ENCODE results near the gene THUMPD2. TPM values are rescaled to one million over a fixed set of nuclear protein-coding genes. Genes with fewer than 3 reads are reported as not detected.

Gene THUMPD2
- polyA plus RNA-seq, 1 donor from 2014 or later, result 24.7 TPM

GRCh38 chr2:39816845-39817244 lies 37.8 kb upstream of the THUMPD2 start:
- Histone ChIP-seq H3K9ac (ENCODE audit: low read length) (no peak overlapping the region), H3K36me3 (ENCODE audit: insufficient read depth, low read length) (no peaks in the 10 kb centered on the region), H3F3A (ENCODE audit: insufficient read depth, low read length, poor library complexity, severe bottlenecking) (no peaks in the 10 kb centered on the region), H4K20me1 (ENCODE audit: insufficient read depth) (no peaks in the 10 kb centered on the region), H2AFZ (ENCODE audit: low read depth, low read length) (no peak overlapping the region), H3K79me2 (replicated peaks; ENCODE audit: insufficient read depth, low read length) (no peaks in the 10 kb centered on the region), H3K4me3 (ENCODE audit: low read length) (no peak overlapping the region), H3K9me3 (ENCODE audit: low read length) (no peaks in the 10 kb centered on the region), H3K4me2 (ENCODE audit: low read length) (no peak overlapping the region), H3K9me2 (ENCODE audit: insufficient read depth, low read length) (no peaks in the 10 kb centered on the region), H3K27ac (ENCODE audit: low read length) (no peak overlapping the region), H3K27me3 (ENCODE audit: insufficient read depth, low read depth, low read length) (no peaks in the 10 kb centered on the region)
- no peak for TF ChIP-seq CTCF (IDR thresholded peaks at IDR 0.05; ENCODE audit: poor library complexity, severe bottlenecking)
- no peak for TF ChIP-seq SMC3 (conservative IDR thresholded peaks at IDR 0.05; ENCODE audit: poor library complexity)
- TF ChIP-seq POLR2AphosphoS5 (IDR thresholded peaks at IDR 0.05), result no peak
- no peak for TF ChIP-seq MXI1 (conservative IDR thresholded peaks at IDR 0.05; ENCODE audit: poor library complexity, severe bottlenecking)
- no peak for TF ChIP-seq RAD21 (conservative IDR thresholded peaks at IDR 0.05)

- H3K79me2 ChIP-seq (replicated peaks; ENCODE audit: insufficient read depth, low read length), result no peaks in the 10 kb centered on the region
- H3K9me3 ChIP-seq (ENCODE audit: low read length), result no peaks in the 10 kb centered on the region
- H3K4me3 ChIP-seq (ENCODE audit: low read length), result no peak overlapping the region
- no peaks in the 10 kb centered on the region for H3K27me3 ChIP-seq (ENCODE audit: insufficient read depth, low read depth, low read length)
- no peak overlapping the region for H2AFZ ChIP-seq (ENCODE audit: low read depth, low read length)
- H3K36me3 ChIP-seq (ENCODE audit: insufficient read depth, low read length), result no peaks in the 10 kb centered on the region
- no peak overlapping the region for H3K4me2 ChIP-seq (ENCODE audit: low read length)
- no peak overlapping the region for H3K9ac ChIP-seq (ENCODE audit: low read length)
- H4K20me1 ChIP-seq (ENCODE audit: insufficient read depth), result no peaks in the 10 kb centered on the region
- TF ChIP-seq REST (IDR thresholded peaks at IDR 0.05; ENCODE audit: borderline replicate concordance) (no peak), TAF1 (IDR thresholded peaks at IDR 0.05; ENCODE audit: low read depth) (no peak), EP300 (conservative IDR thresholded peaks at IDR 0.05; ENCODE audit: poor library complexity, severe bottlenecking) (no peak)
- H3K9me2 ChIP-seq (ENCODE audit: insufficient read depth, low read length), result no peaks in the 10 kb centered on the region
- no peaks in the 10 kb centered on the region for H3F3A ChIP-seq (ENCODE audit: insufficient read depth, low read length, poor library complexity, severe bottlenecking)
- no peak overlapping the region for H3K27ac ChIP-seq (ENCODE audit: low read length)
Measured at GRCh38 chr2:39816428-39816827, 37.4 kb upstream of the THUMPD2 start.

GRCh38 chr2:39805936-39806608 lies 27.0 kb upstream of the THUMPD2 start:
- no peak overlapping the region for H3K4me2 ChIP-seq (ENCODE audit: low read length)
- no peaks in the 10 kb centered on the region for H3K27me3 ChIP-seq (ENCODE audit: insufficient read depth, low read depth, low read length)
- H4K20me1 ChIP-seq (ENCODE audit: insufficient read depth), result no peaks in the 10 kb centered on the region
- H3K9ac ChIP-seq (ENCODE audit: low read length), result no peak overlapping the region
- no peaks in the 10 kb centered on the region for H3K36me3 ChIP-seq (ENCODE audit: insufficient read depth, low read length)
- H3K79me2 ChIP-seq (replicated peaks; ENCODE audit: insufficient read depth, low read length), result no peaks in the 10 kb centered on the region
- no peaks in the 10 kb centered on the region for H3K9me2 ChIP-seq (ENCODE audit: insufficient read depth, low read length)
- H2AFZ ChIP-seq (ENCODE audit: low read depth, low read length), result no peak overlapping the region
- H3F3A ChIP-seq (ENCODE audit: insufficient read depth, low read length, poor library complexity, severe bottlenecking), result no peaks in the 10 kb centered on the region
- peaks cover 4% of the 10 kb centered on the region for H3K9me3 ChIP-seq (ENCODE audit: low read length)
- H3K4me3 ChIP-seq (ENCODE audit: low read length), result no peak overlapping the region
- TF ChIP-seq POLR2AphosphoS5 (IDR thresholded peaks at IDR 0.05), result no peak
- TF ChIP-seq CTCF (IDR thresholded peaks at IDR 0.05; ENCODE audit: poor library complexity, severe bottlenecking), result no peak
- TF ChIP-seq EP300 (conservative IDR thresholded peaks at IDR 0.05; ENCODE audit: poor library complexity, severe bottlenecking), result no peak
- TF ChIP-seq REST (IDR thresholded peaks at IDR 0.05; ENCODE audit: borderline replicate concordance), result no peak
- TF ChIP-seq EZH2 (IDR thresholded peaks at IDR 0.05; ENCODE audit: borderline replicate concordance, insufficient read depth, low read length, poor library complexity, severe bottlenecking), result no peak
- no peak for TF ChIP-seq TAF1 (IDR thresholded peaks at IDR 0.05; ENCODE audit: low read depth)
- no peak for TF ChIP-seq MXI1 (conservative IDR thresholded peaks at IDR 0.05; ENCODE audit: poor library complexity, severe bottlenecking)
- no peak for TF ChIP-seq SMC3 (conservative IDR thresholded peaks at IDR 0.05; ENCODE audit: poor library complexity)
- TF ChIP-seq RAD21 (conservative IDR thresholded peaks at IDR 0.05), result no peak
- no peak overlapping the region for H3K27ac ChIP-seq (ENCODE audit: low read length)

Measured in neural cell (in vitro differentiated cells).